ENCODE measurements around the gene METTL17. TPM values are rescaled to one million over a fixed set of nuclear protein-coding genes. Genes with fewer than 3 reads are reported as not detected.
"Not testable (repeated sequence)": the region's sequence is repeated elsewhere in the genome, so short reads cannot be mapped to it uniquely, and the experiment has no call there.

The METTL17 gene
- total RNA-seq, 2 experiments from 2014 or later: 81.9 to 82.0 TPM

DNA sequence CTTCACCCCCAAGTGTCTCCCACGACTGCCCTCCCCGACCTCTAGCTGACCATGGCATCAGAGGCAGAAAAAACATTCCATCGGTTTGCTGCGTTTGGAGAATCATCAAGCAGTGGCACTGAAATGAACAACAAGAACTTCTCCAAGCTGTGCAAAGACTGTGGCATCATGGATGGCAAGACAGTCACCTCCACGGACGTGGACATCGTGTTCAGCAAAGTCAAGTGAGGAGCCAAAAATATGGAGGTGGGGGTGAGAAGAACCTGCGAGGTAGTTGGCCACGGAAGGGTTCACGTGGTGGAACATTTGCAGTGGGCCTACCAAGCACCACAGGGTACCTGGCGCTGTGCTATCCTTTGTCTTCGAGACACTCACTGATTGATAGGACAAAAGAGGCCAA lies 40.8 kb downstream of the METTL17 start:
- Mint-ChIP-seq H3K36me3 (ENCODE audit: low read depth) (no peaks in the 10 kb centered on the region), H3K4me1 (no peaks in the 10 kb centered on the region), H3K4me3 (no peak overlapping the region), H3K27me3 (peaks cover 8% of the 10 kb centered on the region), H3K27ac (no peak overlapping the region), H3K9me3 (no peaks in the 10 kb centered on the region)
- ChIA-PET POLR2A (no interaction called here), CTCF (interaction anchor here (3.6 kb wide), 1 partner anchor 16 kb away, joined by 19 read pairs; no protein-coding TSS in a partner anchor)
- no peak for DNase-seq

DNA sequence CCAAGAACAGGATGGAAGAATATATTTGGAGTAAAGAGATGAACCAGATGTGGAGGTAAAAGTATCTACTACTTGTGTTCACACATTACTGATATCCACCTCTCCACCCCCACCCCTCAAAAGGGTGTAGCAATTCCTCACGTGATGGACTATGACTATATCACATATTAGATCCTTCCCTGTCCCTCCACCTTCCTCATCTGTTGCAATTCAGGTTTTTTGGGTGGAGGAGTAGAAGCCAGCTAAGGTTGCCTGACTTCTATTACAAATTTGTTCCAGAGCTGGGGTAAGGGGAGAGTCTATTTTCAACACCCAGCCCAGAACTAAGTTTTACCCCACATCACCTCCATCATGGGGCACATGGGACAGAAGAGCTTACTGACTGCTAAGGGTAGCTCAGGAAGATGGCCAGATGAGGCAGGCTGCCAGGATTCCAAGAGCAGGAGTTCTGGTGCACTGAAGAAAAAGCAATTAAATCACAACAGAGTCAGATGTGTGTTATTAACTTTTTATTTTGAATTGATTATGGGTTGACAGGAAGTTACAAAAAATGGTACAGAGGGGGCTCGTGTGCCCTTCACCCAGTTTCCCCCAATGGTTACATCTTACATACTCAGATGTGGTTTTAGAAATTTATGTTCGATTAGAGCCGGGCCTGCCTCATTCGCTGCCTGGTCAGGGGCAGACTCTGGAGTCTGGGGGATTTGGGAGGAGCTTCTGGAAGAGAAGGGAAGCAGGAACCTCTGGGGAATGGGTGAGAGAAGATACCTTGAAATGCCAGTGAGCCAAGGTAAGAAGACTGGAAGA lies 42.7 kb downstream of the METTL17 start:
- no peak for DNase-seq
- Mint-ChIP-seq H3K27me3 (peaks cover 3% of the 10 kb centered on the region), H3K4me1 (no peaks in the 10 kb centered on the region), H3K36me3 (ENCODE audit: low read depth) (no peaks in the 10 kb centered on the region), H3K9me3 (no peaks in the 10 kb centered on the region), H3K27ac (no peak overlapping the region), H3K4me3 (no peak overlapping the region)
- CTCF ChIA-PET: interaction anchor here (0.5 to 3.4 kb wide), 4 partner anchors 18 to 353 kb away, joined by 3 to 19 read pairs (median 3); no protein-coding TSS in a partner anchor
- POLR2A ChIA-PET: interaction anchor here (1.3 kb wide), 1 partner anchor 18 kb away, joined by 4 read pairs; no protein-coding TSS in a partner anchor

DNA sequence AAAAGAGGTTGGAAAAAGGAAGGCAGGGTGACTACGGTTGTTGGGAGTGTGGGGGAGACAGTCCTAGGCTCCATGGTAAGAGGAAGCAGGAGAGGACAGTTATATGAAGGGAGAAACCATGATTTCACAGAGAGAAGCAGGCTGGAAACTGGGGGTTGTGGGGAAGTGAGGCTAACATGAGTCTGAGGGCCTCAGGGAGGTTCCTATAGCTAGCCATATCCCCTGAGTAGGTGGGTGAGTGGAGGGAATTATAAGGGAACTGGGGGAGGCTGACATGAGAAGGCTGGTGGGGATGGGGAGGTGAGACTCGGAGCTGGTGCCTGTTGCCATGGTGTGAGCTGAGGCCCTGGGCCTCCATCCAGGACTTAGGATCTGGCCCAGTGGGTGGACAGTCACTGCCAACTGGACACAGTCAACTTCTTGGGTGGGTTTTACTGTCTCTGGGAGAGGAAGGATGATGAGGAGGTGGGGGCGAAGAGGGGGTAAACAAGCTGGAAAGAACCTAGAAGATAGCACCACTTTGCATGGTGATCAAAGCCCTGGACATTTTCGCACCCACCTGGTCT lies 43.4 kb downstream of the METTL17 start:
- Mint-ChIP-seq H3K4me3 (no peak overlapping the region), H3K4me1 (no peaks in the 10 kb centered on the region), H3K9me3 (no peaks in the 10 kb centered on the region), H3K27ac (no peak overlapping the region), H3K36me3 (ENCODE audit: low read depth) (no peaks in the 10 kb centered on the region), H3K27me3 (peaks cover 3% of the 10 kb centered on the region)
- POLR2A ChIA-PET: interaction anchor here (0.9 kb wide), 1 partner anchor 18 kb away, joined by 4 read pairs; no protein-coding TSS in a partner anchor
- DNase-seq: no peak
- CTCF ChIA-PET: interaction anchor here (0.5 to 3.4 kb wide), 3 partner anchors 19 to 92 kb away, joined by 3 to 19 read pairs (median 3); no protein-coding TSS in a partner anchor

DNA sequence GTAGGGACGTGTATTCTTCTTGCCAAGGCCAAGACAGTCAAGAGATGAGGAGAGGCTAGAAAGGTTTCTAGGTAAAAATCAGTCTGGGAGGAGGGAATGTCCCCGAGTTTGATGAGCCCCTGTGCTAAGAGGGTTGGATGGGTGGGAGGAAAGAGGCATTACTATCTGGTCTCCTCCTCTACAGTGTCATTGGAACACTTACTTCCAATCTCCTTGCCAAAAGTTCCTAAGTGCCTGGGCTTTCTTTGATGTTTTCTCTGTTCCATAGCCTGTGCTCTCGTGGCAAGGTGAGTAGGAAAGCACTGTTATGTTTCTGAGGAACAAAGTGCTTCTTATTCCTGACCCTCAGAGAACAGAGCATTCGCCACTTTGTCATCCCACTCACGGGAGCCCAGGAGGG lies 44.9 kb downstream of the METTL17 start, which contains the start of gene RNASE13:
Gene RNASE13, minus strand, starts transcription at position 101 of the 400 bp plus-strand sequence. CDS start 519 bp downstream, outside the sequence.
- Mint-ChIP-seq H3K4me3 (no peak within 1 kb of the TSS), H3K9me3 (no peaks in the 10 kb centered on the region)
- POLR2A ChIA-PET: no interaction called here

DNA sequence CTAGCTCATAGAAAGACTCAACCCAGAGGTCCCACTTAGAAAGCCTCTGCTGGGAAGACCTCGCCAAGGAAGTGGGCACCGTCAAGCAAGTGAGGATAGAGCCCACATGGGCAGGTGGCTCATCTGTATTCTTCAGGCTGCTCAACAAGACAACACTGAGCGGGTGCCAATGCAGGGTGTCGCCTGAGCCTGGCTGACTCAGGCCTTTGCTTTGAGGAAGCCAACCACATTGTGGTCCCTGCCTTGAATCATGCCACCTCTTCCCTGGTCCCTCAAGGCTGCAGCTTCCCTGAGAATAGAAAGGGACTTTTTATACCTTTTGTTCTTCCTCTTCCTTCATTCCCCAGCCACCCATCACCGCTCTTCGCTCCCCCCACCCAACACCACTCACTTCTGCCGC lies 47.0 kb downstream of the METTL17 start:
- Mint-ChIP-seq H3K4me1 (no peaks in the 10 kb centered on the region), H3K9me3 (no peaks in the 10 kb centered on the region), H3K4me3 (no peak overlapping the region), H3K36me3 (ENCODE audit: low read depth) (no peaks in the 10 kb centered on the region), H3K27me3 (peaks cover under 1% of the 10 kb centered on the region), H3K27ac (no peak overlapping the region)
- CTCF ChIA-PET: interaction anchor here (2.1 kb wide), 1 partner anchor 22 kb away, joined by 10 read pairs; no protein-coding TSS in a partner anchor
- DNase-seq: no peak
- POLR2A ChIA-PET: interaction anchor here (1.2 kb wide), 1 partner anchor 22 kb away, joined by 3 read pairs; no protein-coding TSS in a partner anchor

More for the DNA sequence above, 44.9 kb downstream of the METTL17 start, which contains the start of gene RNASE13:
- CTCF ChIA-PET: interaction anchor here (1.0 to 3.4 kb wide), 2 partner anchors 20 to 30 kb away, joined by 4 to 19 read pairs; no protein-coding TSS in a partner anchor
- no peak within 1 kb of the TSS for H3K27ac Mint-ChIP-seq
- no peaks in the 10 kb centered on the region for H3K4me1 Mint-ChIP-seq
- no peak for DNase-seq
- H3K27me3 Mint-ChIP-seq: peaks cover 3% of the 10 kb centered on the region
- no peaks in the 10 kb centered on the region for H3K36me3 Mint-ChIP-seq (ENCODE audit: low read depth)

DNA sequence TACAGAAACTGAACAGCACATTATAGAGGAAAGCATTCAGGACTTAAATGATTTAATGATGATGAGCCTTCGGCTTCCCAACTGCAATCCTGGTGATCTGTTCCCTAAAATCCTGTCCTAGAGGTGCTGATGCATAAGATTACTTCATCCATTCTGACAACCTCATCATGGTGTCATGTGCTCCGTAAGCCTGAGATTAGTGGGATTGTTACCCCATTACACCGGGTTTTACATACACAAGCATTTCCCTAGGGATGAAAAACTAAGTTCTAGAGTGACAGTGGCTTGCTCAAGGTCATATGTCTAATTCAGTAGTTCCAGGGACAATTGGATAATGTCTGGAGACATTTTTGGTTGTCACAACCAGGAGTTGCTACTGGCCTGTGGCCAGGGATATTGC lies 47.4 kb downstream of the METTL17 start:
- H3K4me3 Mint-ChIP-seq: no peak overlapping the region
- no peak for DNase-seq
- H3K36me3 Mint-ChIP-seq (ENCODE audit: low read depth): no peaks in the 10 kb centered on the region
- H3K27me3 Mint-ChIP-seq: no peaks in the 10 kb centered on the region
- H3K4me1 Mint-ChIP-seq: no peaks in the 10 kb centered on the region
- CTCF ChIA-PET: interaction anchor here (2.1 kb wide), 1 partner anchor 22 kb away, joined by 10 read pairs; no protein-coding TSS in a partner anchor
- POLR2A ChIA-PET: no interaction called here
- no peaks in the 10 kb centered on the region for H3K9me3 Mint-ChIP-seq
- no peak overlapping the region for H3K27ac Mint-ChIP-seq

DNA sequence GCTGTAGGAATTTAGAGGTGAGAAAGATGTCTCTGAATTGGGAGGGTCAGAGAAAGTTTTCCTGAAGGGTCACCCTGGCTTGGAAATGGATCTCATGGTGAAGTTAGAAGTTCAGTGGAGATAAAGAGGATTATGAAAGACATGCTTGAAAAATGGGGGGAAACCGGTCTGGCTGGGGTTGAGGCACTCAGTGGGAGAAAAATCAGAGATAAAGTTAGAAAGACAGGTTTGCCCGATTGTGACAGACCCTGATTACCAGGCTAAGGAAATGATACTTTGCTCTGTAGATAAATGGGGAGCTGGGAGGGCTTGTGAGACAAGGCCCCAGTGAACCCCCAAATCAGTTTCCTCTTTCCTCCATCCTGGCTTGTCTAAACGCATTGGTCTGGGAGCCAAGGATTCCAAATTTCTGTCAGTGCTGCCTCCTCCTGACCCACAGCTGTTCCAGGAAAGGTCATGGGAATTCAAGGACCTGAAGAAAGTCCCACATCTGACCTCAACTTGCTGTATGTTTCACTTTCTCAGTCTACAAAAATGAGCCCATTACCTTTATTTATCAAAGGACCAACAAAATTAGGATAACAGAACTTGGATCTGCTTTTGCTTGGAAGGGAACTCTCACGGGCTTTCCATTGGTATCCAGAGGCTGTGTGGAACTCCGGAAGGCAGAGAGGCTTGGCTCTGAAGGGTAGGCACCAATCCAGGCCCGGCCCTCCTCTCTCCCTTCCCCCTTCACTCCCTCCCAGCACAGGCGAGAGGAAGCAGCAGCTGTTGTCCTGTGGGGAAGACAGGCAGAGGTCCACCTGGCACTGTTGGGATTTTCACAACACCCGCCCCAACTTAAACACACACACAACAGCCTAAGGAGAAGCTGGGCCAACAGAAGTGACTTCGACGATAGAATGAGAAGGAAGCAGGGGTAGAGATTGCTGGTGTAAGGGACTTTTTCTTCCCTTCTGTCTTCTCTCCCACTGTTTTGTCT lies 49.0 kb downstream of the METTL17 start:
- POLR2A ChIA-PET: interaction anchor here (2.0 kb wide), 1 partner anchor 23 kb away, joined by 7 read pairs; no protein-coding TSS in a partner anchor
- H3K9me3 Mint-ChIP-seq: no peaks in the 10 kb centered on the region
- no peak for DNase-seq
- no peaks in the 10 kb centered on the region for H3K4me1 Mint-ChIP-seq
- H3K36me3 Mint-ChIP-seq (ENCODE audit: low read depth): no peaks in the 10 kb centered on the region
- peaks cover 7% of the 10 kb centered on the region for H3K27me3 Mint-ChIP-seq
- H3K27ac Mint-ChIP-seq: no peak overlapping the region
- CTCF ChIA-PET: interaction anchor here (1.0 to 3.1 kb wide), 4 partner anchors 21 to 49 kb away, joined by 3 to 60 read pairs (median 5); no protein-coding TSS in a partner anchor
- no peak overlapping the region for H3K4me3 Mint-ChIP-seq

DNA sequence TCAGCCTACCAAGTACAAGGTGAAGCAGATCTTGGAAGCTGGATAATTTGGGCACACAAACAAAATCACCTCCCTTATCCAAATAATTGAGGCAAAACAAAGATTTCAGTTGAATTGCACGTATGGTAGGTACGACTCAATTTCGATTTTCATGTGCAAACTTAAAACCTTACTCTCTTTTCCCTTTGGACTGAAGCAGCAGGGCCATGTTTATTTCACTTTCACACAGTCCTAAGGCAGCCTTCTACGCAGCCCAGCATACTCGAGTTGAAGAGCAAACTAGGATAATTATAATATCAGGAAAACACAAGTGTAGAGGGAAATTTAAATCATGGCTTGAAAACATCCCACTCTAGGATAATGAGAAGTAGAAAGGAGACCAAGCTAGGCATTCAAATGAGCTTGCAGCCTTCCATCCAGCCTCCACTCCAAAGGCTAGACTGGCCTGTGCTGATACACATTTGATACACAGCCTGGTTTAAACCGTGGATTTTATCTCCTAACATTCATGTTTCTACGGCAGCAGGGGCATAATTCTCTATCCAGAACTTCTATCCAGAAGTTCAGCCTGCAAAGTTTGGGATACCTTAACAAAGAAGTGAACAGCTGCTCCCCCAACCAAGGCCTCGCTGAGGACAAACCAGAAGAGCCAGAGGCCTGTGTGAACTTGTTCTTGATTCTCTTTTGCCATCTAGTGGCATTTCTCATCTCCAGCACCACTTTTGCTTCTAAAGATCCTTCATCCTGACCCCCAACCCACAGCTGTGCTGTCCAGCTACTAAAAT lies 50.0 kb downstream of the METTL17 start:
- Mint-ChIP-seq H3K27me3 (peaks cover 12% of the 10 kb centered on the region), H3K4me3 (no peak overlapping the region), H3K27ac (no peak overlapping the region), H3K9me3 (no peaks in the 10 kb centered on the region), H3K4me1 (peaks cover 7% of the 10 kb centered on the region), H3K36me3 (ENCODE audit: low read depth) (no peaks in the 10 kb centered on the region)
- POLR2A ChIA-PET: interaction anchor here (2.0 kb wide), 1 partner anchor 24 kb away, joined by 7 read pairs; no protein-coding TSS in a partner anchor
- no peak for DNase-seq
- CTCF ChIA-PET: interaction anchor here (1.0 to 3.1 kb wide), 10 partner anchors 14 to 69 kb away, joined by 3 to 60 read pairs (median 4); no protein-coding TSS in a partner anchor

DNA sequence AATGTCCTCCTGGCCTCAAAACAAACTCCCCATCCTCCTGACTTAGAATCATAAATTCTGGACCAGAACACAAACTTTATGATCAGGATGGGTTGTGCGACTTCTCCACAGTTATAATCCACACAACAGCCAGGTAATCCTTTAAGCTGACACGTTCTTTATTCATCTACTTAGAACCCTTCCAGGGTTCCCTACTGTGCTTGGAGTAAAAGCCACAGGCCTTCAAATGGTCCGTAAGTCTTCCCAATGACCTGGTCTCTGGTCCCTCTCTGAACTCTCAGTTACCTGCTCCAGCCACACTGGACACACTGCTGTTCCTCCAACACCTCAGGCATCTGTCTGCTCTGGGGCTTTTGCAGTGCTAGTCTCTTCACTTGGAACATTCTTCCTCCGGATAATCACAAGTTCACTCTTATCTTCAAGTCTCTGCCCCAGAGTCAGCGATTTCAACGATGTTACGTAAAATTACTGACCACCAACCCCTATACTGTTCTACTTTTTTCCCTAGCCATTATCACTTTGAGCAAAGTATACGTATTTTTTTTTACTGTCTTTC lies 50.7 kb downstream of the METTL17 start:
- Mint-ChIP-seq H3K27me3 (peaks cover 17% of the 10 kb centered on the region), H3K9me3 (no peaks in the 10 kb centered on the region), H3K36me3 (ENCODE audit: low read depth) (no peaks in the 10 kb centered on the region), H3K4me3 (no peak overlapping the region), H3K27ac (no peak overlapping the region), H3K4me1 (peaks cover 7% of the 10 kb centered on the region)
- CTCF ChIA-PET: interaction anchor here (1.0 to 3.1 kb wide), 8 partner anchors 13 to 70 kb away, joined by 3 to 60 read pairs (median 4); no protein-coding TSS in a partner anchor
- POLR2A ChIA-PET: interaction anchor here (2.0 kb wide), 1 partner anchor 25 kb away, joined by 7 read pairs; no protein-coding TSS in a partner anchor
- DNase-seq: no peak

DNA sequence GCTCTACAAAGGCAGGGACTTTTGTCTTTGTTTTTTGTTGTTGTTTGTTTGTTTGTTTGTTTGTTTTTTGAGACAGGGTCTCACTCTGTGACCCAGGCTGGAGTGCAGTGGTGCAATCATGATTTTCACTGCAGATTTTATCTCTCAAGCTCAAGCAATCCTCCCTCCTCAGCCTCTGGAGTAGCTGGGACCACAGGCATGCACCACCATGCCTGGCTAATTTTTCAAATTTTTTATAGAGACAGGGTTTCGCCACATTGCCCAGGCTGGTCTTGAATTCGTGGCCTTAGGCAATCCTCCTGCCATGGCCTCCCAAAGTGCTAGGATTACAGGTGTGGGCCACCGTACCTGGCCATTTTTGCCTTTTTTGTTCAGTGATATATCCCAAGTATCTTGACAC lies 51.2 kb downstream of the METTL17 start:
- peaks cover 17% of the 10 kb centered on the region for H3K27me3 Mint-ChIP-seq
- H3K4me1 Mint-ChIP-seq; H3K36me3 Mint-ChIP-seq (ENCODE audit: low read depth); H3K4me3 Mint-ChIP-seq; H3K27ac Mint-ChIP-seq; H3K9me3 Mint-ChIP-seq; POLR2A ChIA-PET; DNase-seq: not testable (repeated sequence)
- CTCF ChIA-PET: interaction anchor here (1.4 to 3.1 kb wide), 4 partner anchors 26 to 70 kb away, joined by 3 to 60 read pairs (median 5); no protein-coding TSS in a partner anchor

DNA sequence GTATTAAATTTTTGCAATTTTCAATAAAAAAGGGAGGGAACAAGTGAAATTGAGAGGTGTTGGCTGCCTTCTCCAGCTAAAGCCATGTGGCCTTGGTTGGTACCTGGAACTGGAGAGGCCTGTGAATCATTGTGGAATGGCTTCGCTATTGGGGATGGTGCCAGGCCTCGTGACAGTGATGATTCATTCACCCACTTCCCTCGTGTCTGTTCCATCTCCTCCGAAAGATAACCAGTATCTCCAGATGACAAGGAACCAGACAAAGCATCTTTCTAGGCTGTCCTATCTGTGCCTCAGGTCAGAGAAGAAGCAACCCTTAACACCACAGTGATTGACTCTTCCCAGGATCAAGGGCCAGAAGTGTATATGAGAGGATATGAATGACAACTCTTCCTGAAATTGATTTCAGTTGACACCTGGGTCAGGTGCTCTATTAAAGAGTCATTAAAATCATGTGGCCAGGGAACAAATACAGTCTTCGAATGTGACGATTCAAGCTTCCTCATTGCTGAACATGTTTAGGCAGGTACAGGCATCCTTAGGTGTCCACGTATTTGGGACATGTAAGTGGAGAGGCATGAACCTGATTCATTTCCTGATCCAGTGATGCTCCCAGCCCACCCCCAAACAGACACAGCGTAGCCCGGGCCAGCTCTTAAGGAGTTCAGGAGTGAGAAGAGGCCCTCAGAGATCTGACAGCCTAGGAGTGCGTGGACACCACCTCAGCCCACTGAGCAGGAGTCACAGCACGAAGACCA lies 52.1 kb downstream of the METTL17 start, which contains the start of gene RNASE7:
Gene RNASE7, plus strand, starts transcription at position 687 of the 758 bp plus-strand sequence. CDS start 631 bp downstream, outside the sequence.
- H3K4me1 Mint-ChIP-seq: peaks cover 7% of the 10 kb centered on the region
- CTCF ChIA-PET: interaction anchor here (1.4 to 3.1 kb wide), 3 partner anchors 27 to 63 kb away, joined by 3 to 60 read pairs (median 11); no protein-coding TSS in a partner anchor
- no peak within 1 kb of the TSS for H3K4me3 Mint-ChIP-seq
- H3K27me3 Mint-ChIP-seq: peaks cover 17% of the 10 kb centered on the region
- POLR2A ChIA-PET: no interaction called here
- no peak for DNase-seq
- no peak within 1 kb of the TSS for H3K27ac Mint-ChIP-seq
- H3K9me3 Mint-ChIP-seq: no peaks in the 10 kb centered on the region
- no peaks in the 10 kb centered on the region for H3K36me3 Mint-ChIP-seq (ENCODE audit: low read depth)

Measured in activated CD4-positive, alpha-beta memory T cell treated with anti-CD3 and anti-CD28 coated beads, Interleukin-2, amount 10 ng/mL, durations not matched to agents 7 days and 5 days (primary cell).